ENCODE data around the gene PDP2. TPM values are rescaled to one million over a fixed set of nuclear protein-coding genes. Genes with fewer than 3 reads are reported as not detected.

PDP2 gene
- total and polyA plus RNA-seq, 11 donors, result 1.1 to 7.5 (median 3.5) TPM

DNA sequence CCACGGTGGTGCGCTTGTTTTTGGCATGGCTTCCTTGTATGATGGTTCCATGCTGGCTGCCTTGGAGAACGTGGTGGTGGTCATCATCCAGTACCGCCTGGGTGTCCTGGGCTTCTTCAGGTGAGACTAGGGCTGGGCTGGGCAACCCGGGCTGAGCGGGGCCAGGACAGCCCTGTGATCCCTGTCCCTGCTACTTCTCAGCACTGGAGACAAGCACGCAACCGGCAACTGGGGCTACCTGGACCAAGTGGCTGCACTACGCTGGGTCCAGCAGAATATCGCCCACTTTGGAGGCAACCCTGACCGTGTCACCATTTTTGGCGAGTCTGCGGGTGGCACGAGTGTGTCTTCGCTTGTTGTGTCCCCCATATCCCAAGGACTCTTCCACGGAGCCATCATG, 59.9 kb downstream of the PDP2 start:
- DNase-seq (peak in 1 of 5 donors; percentile 9), ATAC-seq (no peak)
- WGBS, 4 donors, result 95 to 100% (median 96%) methylated on average over 9 to 16 of the region's 16 CpGs
- TF ChIP-seq POLR2A (IDR thresholded peaks at IDR 0.05), result no peak
- TF ChIP-seq, protein P1, sequence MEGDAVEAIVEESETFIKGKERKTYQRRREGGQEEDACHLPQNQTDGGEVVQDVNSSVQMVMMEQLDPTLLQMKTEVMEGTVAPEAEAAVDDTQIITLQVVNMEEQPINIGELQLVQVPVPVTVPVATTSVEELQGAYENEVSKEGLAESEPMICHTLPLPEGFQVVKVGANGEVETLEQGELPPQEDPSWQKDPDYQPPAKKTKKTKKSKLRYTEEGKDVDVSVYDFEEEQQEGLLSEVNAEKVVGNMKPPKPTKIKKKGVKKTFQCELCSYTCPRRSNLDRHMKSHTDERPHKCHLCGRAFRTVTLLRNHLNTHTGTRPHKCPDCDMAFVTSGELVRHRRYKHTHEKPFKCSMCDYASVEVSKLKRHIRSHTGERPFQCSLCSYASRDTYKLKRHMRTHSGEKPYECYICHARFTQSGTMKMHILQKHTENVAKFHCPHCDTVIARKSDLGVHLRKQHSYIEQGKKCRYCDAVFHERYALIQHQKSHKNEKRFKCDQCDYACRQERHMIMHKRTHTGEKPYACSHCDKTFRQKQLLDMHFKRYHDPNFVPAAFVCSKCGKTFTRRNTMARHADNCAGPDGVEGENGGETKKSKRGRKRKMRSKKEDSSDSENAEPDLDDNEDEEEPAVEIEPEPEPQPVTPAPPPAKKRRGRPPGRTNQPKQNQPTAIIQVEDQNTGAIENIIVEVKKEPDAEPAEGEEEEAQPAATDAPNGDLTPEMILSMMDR (IDR thresholded peaks at IDR 0.05), result no peak
- H3K27me3 ChIP-seq, result no peaks in the 10 kb centered on the region
- H3K27ac ChIP-seq, result no peak overlapping the region
- H3K36me3 ChIP-seq, result peaks cover 0 to 72% (median 69%) of the 10 kb centered on the region in 9 donors
- intact Hi-C loops (cut with DNase I), result loop anchor here in 1 of 10 donors (10.0 kb wide), 1 partner anchor 45 kb away; no protein-coding TSS in a partner anchor
- H3K4me3 ChIP-seq, result no peak overlapping the region
- no peaks in the 10 kb centered on the region for H3K9me3 ChIP-seq
- H3K4me1 ChIP-seq, result peaks cover 0 to 42% (median 24%) of the 10 kb centered on the region in 12 donors

Other genes with a start within 250 kb of the PDP2 start
- 10 to 100 TPM in 7 of 9 donors, 1 to 10 TPM in 2; 8.1 to 22.5 (median 12.2) TPM for gene CMTM4, start 183.8 kb upstream of the PDP2 start, total RNA-seq
- 10 to 100 TPM in 1 of 2 donors, 1 to 10 TPM in 1; 4.5 to 13.8 TPM for gene CMTM4, start 183.8 kb upstream of the PDP2 start, polyA plus RNA-seq
- gene DYNC1LI2, start 128.9 kb upstream of the PDP2 start, total RNA-seq, result 100 to 1,000 TPM in 3 of 9 donors, 10 to 100 TPM in 6; 58.3 to 117 (median 88.6) TPM
- gene DYNC1LI2, start 128.9 kb upstream of the PDP2 start, polyA plus RNA-seq, result 10 to 100 TPM; 38.3 to 53.2 TPM
- not detected for gene TERB1, start 78.9 kb upstream of the PDP2 start, total RNA-seq
- not detected for gene TERB1, start 78.9 kb upstream of the PDP2 start, polyA plus RNA-seq
- gene NAE1, start 49.5 kb upstream of the PDP2 start, total RNA-seq, result 10 to 100 TPM; 25.6 to 39.3 (median 29.6) TPM
- 10 to 100 TPM; 17.7 to 34.3 TPM for gene NAE1, start 49.5 kb upstream of the PDP2 start, polyA plus RNA-seq
- not detected for gene CA7, start 36.1 kb upstream of the PDP2 start, total RNA-seq
- gene CA7, start 36.1 kb upstream of the PDP2 start, polyA plus RNA-seq, result not detected
- under 1 TPM in 4 of 9 donors, not detected in 5; 0.13 to 0.44 (median 0.17) TPM for gene CDH16, start 38.4 kb downstream of the PDP2 start, total RNA-seq
- 1 to 10 TPM in 1 of 2 donors, under 1 TPM in 1; 0.08 to 1.6 TPM for gene CDH16, start 38.4 kb downstream of the PDP2 start, polyA plus RNA-seq
- gene RRAD, start 45.0 kb downstream of the PDP2 start, total RNA-seq, result 100 to 1,000 TPM in 7 of 9 donors, 10 to 100 TPM in 2; 57.5 to 298 (median 143) TPM
- 100 to 1,000 TPM; 152 to 277 TPM for gene RRAD, start 45.0 kb downstream of the PDP2 start, polyA plus RNA-seq
- 100 to 1,000 TPM; 103 to 188 (median 110) TPM for gene CIAO2B, start 53.9 kb downstream of the PDP2 start, total RNA-seq
- gene CIAO2B, start 53.9 kb downstream of the PDP2 start, polyA plus RNA-seq, result 100 to 1,000 TPM; 265 to 669 TPM
- gene CES2, start 55.0 kb downstream of the PDP2 start, total RNA-seq, result 100 to 1,000 TPM in 4 of 9 donors, 10 to 100 TPM in 5; 56.0 to 157 (median 78.8) TPM
- gene CES2, start 55.0 kb downstream of the PDP2 start, polyA plus RNA-seq, result 100 to 1,000 TPM in 1 of 2 donors, 10 to 100 TPM in 1; 40.9 to 125 TPM
- 1 to 10 TPM in 3 of 9 donors, under 1 TPM in 6; 0.51 to 1.7 (median 0.88) TPM for gene CES3, start 80.8 kb downstream of the PDP2 start, total RNA-seq
- 1 to 10 TPM in 1 of 2 donors, under 1 TPM in 1; 0.08 to 1.1 TPM for gene CES3, start 80.8 kb downstream of the PDP2 start, polyA plus RNA-seq
- gene CES4A, start 108.1 kb downstream of the PDP2 start, total RNA-seq, result 10 to 100 TPM in 2 of 9 donors, 1 to 10 TPM in 7; 3.5 to 26.8 (median 7.1) TPM
- gene CES4A, start 108.1 kb downstream of the PDP2 start, polyA plus RNA-seq, result 10 to 100 TPM in 1 of 2 donors, 1 to 10 TPM in 1; 8.1 to 16.6 TPM
- gene CBFB, start 148.6 kb downstream of the PDP2 start, total RNA-seq, result 10 to 100 TPM; 16.4 to 53.6 (median 28.1) TPM
- gene CBFB, start 148.6 kb downstream of the PDP2 start, polyA plus RNA-seq, result 10 to 100 TPM; 11.3 to 41.0 TPM
- gene PHAF1, start 229.4 kb downstream of the PDP2 start, total RNA-seq, result 10 to 100 TPM in 5 of 9 donors, 1 to 10 TPM in 4; 8.4 to 17.8 (median 11.6) TPM
- gene PHAF1, start 229.4 kb downstream of the PDP2 start, polyA plus RNA-seq, result 10 to 100 TPM in 1 of 2 donors, 1 to 10 TPM in 1; 5.6 to 11.6 TPM